Activated T-cell treated with anti-CD3 and anti-CD28 coated beads, Interleukin-2, amount 50 U/mL, for 4 hours (primary cell): ENCODE results near the gene RPLP1. TPM values are rescaled to one million over a fixed set of nuclear protein-coding genes. Genes with fewer than 3 reads are reported as not detected.
A peak's percentile ranks its signal among the peaks of the same experiment; 100 is the strongest.

Experiments used
- ATAC-seq, 2 donors: fragments of 200-7000 bp; cut with Tn5 transposase; one replicate each; pipeline ENCODE4 v1.10.0; 2021
- DNase-seq: peaks from one replicate; pipeline ENCODE4 v3.0.0-alpha.2; 2020
- H3K27me3 Mint-ChIP-seq: one replicate; pipeline ENCODE4 v1.8.0; 2021; ENCODE audit warnings: low read depth, mixed read lengths
- H3K36me3 Mint-ChIP-seq: one replicate; pipeline ENCODE4 v1.8.0; 2022; ENCODE audit warnings: mixed read lengths; ENCODE audit not compliant: insufficient read depth
- H3K4me1 Mint-ChIP-seq: one replicate; pipeline ENCODE4 v1.8.0; 2021; ENCODE audit warnings: low read depth, mixed read lengths
- H3K4me3 Mint-ChIP-seq: one replicate; pipeline ENCODE4 v1.8.0; 2021; ENCODE audit warnings: mild to moderate bottlenecking, moderate library complexity, mixed read lengths
- H3K9me3 Mint-ChIP-seq: one replicate; pipeline ENCODE4 v1.8.0; 2021; ENCODE audit warnings: mixed read lengths
- total RNA-seq, 3 donors: library from RNA; stranded (reverse); gene quantifications; one replicate each; pipeline ENCODE4 v1.2.1, GENCODE V29; 2021

RPLP1 gene
- total RNA-seq, 3 donors from 2014 or later, result 3,232 to 3,343 (median 3,252) TPM

DNA sequence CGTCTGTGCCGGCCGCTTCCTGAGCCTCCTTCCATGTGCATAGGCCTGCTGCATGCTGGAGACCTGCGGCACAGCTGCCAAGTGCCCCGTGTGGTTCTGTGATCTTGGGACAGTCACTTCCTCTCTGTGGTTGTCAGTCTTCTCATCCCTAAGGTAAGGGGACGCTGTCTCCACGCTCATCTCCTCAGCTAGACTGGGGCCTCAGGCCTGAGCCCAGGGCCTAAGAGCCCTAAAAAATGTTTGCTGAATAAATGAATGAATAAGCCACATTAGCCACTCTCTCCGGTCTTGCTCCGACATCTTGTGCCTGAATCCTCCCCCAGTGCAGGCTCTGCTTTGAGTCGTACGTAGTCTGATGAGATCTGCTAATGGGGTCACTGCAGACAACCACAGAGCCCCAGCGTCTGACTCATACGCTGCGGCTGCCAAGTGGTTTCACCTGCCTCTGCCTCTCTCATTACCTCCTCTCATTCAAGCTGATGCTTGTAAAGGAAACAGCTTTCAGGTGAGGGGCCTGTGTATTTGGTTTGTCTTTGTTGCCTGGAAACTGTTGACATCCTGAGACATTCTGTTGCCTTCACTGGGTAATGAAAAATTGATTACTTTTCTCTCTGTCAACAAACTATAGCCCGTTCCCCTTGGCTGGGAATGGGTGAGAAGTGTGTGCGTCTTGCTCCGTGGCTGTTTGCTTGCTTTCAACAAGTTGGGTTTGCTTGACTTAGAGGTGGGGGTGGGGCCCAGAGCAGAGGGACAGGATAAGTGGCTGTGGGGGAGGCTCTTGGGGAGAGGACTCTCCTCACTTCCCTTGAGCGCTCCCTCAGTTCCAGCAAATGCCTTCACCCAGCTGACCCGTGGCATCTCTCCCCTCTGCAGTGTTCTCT lies 15.9 kb downstream of the RPLP1 start:
- no peaks in the 10 kb centered on the region for H3K27me3 Mint-ChIP-seq
- DNase-seq (peak; percentile 74), ATAC-seq (peak; percentile 98 to 99)
- peaks cover 40% of the 10 kb centered on the region for H3K4me1 Mint-ChIP-seq
- H3K9me3 Mint-ChIP-seq, result no peaks in the 10 kb centered on the region
- no peaks in the 10 kb centered on the region for H3K36me3 Mint-ChIP-seq
- H3K4me3 Mint-ChIP-seq, result peak overlapping the region; percentile 69

DNA sequence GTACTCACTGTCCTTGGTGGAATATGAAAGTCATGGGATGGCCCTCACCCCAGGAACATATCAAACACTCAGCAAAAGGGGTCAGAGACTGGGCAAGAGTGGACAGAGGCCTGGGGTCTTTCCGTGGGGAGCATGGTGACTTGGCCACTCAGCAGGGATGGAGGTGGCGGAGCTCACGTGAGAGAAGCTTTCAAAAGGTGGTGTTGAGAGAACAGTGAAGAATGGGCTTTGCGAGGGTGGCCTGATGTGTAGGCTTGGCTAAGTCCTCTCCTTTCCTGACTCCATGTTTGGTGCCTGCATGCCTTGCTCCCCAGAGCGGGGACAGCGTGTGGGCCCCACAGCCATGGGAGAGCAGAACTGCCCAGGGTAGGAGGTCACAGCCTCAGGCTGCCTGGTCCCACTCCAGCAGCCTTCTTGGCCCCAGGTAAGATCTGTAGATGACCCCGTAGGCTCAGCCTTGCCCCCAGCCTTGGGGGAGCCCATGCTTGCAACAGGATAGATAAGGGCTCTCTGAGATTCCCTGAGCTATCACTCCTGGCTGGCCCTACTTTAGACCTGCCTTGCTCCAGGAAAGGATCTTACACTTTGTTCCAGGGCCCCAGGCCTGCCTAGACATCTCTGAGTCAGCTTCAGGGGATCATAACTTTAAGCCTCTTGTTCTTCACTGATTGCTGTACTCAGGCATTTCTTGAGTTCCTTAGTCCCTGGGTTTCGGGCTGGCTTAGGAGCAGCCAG lies 17.0 kb downstream of the RPLP1 start:
- ATAC-seq (no peak), DNase-seq (no peak)
- Mint-ChIP-seq H3K4me1 (peaks cover 37% of the 10 kb centered on the region), H3K27me3 (no peaks in the 10 kb centered on the region), H3K4me3 (no peak overlapping the region), H3K9me3 (no peaks in the 10 kb centered on the region), H3K36me3 (no peaks in the 10 kb centered on the region)

DNA sequence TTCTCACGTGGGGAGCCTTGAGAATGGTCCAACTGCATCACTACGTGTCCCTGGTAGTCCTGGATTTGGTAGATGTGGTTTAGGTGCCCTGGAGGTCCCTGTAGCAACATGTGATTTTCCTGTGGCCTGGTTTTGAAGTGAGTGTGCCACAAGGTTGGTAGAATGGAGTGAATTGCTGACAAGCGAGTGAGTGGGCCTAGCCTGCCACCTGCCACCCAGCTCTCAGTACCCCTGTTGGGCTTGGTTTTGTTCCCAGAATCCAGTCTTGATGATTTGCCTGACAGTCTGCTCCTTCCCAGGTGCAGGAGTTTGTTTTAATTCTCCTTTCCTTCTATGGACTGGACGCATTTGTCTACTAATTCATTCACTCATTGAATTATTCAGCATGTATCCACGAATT lies 19.4 kb downstream of the RPLP1 start:
- ATAC-seq, result no peak
- Mint-ChIP-seq H3K27me3 (peaks cover 3% of the 10 kb centered on the region), H3K9me3 (no peaks in the 10 kb centered on the region), H3K4me3 (no peak overlapping the region), H3K36me3 (no peaks in the 10 kb centered on the region), H3K4me1 (peaks cover 28% of the 10 kb centered on the region)
- no peak for DNase-seq

DNA sequence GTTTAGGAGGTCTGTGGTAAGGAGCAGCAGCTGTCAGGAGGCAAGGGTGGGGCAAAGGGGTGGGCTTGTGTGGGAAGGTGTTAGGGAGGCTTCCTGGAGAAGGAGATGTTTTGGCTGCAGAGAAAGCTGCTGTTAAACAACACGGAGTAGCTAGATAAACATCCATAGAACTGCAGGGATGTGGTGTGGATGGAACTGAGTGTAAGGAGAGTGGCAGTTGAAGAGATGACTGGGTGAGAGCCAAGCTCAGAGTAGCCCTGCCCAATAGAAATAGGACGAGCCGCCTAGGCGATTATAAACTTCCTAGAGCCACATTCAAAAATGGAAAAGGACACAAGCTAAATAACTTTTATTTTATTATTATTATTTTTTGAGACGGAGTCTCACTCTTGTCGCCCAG lies 19.9 kb downstream of the RPLP1 start:
- Mint-ChIP-seq H3K4me1 (peaks cover 23% of the 10 kb centered on the region), H3K4me3 (no peak overlapping the region), H3K36me3 (no peaks in the 10 kb centered on the region)

DNA sequence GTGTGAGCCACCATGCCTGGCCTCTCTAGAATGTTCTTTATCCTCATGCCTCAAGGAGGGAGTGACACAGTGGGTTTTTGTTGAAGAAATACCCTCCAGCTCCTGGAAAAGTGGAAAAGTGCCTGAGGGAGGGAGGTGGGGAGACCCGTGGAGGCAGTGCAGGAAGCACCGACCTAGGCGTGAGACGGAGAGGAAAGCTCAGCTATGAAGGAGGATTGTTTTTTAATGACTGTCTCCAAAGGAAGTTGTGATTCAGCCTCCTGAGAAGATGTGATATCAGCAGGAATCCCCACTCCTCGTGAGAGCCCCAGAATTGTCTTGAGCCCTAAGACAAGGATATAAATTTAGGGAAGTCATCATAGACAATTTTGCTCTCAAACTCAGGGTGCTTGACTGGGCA lies 21.7 kb downstream of the RPLP1 start:
- no peaks in the 10 kb centered on the region for H3K36me3 Mint-ChIP-seq

More for the DNA sequence above, 19.9 kb downstream of the RPLP1 start:
- Mint-ChIP-seq H3K9me3 (no peaks in the 10 kb centered on the region), H3K27me3 (peaks cover 3% of the 10 kb centered on the region)
- ATAC-seq (no peak), DNase-seq (no peak)

DNA sequence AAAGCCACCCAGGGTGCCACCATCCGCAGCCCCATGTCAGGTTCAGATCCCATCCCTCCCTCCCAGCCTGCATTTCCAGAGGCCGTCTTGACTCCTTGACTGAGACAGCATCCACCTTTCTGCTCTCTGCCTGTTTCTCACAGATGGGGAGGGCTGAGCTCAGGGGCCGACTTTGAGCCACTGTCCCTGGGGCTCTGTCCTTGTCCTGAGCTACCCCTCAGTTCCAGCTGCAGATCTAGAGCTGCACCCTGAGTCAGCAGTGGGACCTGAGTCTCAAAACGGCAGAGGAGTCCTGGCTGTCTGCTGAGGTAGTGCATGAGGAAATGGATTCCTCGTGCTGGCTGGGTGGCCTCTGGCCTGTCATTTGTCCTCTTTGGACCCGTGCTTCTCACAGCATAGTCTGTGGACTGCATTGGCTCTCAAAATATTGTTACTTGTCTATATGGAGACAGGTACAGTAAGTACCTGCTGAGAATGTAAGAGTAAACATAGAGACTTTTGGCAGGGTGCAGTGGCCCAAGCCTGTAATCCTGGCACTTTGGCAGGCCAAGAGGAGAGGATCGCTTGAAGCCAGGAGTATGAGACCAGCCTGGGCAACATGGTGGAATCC lies 22.3 kb downstream of the RPLP1 start:
- Mint-ChIP-seq H3K27me3 (peaks cover 3% of the 10 kb centered on the region), H3K4me1 (no peaks in the 10 kb centered on the region), H3K36me3 (no peaks in the 10 kb centered on the region), H3K9me3 (peaks cover 5% of the 10 kb centered on the region), H3K4me3 (no peak overlapping the region)
- DNase-seq (no peak), ATAC-seq (no peak)

More for the DNA sequence above, 21.7 kb downstream of the RPLP1 start:
- no peak for DNase-seq
- Mint-ChIP-seq H3K9me3 (no peaks in the 10 kb centered on the region), H3K27me3 (peaks cover 3% of the 10 kb centered on the region), H3K4me1 (peaks cover 6% of the 10 kb centered on the region), H3K4me3 (no peak overlapping the region)
- ATAC-seq, result no peak

DNA sequence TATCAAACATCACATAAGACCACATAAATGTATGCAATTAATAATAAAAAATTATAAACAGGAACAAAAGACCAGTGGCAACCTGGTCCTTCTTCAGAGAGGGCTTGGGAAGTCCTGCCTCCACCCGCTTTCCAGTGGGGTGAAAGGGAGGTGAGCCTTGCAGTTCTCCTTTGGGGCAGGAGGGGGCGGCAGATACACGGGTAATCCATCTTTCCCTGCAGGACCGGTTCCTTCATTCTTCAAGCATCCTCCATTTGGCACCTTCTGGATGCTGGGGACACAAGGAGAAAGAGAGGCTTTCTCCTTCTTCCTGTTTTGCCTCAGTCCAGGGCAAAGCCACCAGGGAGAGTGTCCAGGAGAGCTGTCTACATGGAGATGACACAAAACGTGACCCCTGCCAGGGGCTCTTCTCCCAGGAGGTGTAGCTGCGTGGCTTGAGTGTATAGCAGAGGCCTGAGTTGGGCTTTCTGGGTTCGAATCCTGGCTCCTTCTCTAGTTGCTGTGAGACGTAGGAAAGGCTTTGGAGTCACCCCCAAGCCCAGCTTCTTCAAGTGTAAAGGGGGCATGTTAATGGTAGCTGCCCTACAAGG lies 23.2 kb downstream of the RPLP1 start:
- ATAC-seq, result peak; percentile 76 to 80
- DNase-seq, result peak; percentile 72
- H3K27me3 Mint-ChIP-seq, result peaks cover 3% of the 10 kb centered on the region
- H3K36me3 Mint-ChIP-seq, result no peaks in the 10 kb centered on the region
- H3K9me3 Mint-ChIP-seq, result peaks cover 5% of the 10 kb centered on the region
- no peaks in the 10 kb centered on the region for H3K4me1 Mint-ChIP-seq
- H3K4me3 Mint-ChIP-seq, result no peak overlapping the region

DNA sequence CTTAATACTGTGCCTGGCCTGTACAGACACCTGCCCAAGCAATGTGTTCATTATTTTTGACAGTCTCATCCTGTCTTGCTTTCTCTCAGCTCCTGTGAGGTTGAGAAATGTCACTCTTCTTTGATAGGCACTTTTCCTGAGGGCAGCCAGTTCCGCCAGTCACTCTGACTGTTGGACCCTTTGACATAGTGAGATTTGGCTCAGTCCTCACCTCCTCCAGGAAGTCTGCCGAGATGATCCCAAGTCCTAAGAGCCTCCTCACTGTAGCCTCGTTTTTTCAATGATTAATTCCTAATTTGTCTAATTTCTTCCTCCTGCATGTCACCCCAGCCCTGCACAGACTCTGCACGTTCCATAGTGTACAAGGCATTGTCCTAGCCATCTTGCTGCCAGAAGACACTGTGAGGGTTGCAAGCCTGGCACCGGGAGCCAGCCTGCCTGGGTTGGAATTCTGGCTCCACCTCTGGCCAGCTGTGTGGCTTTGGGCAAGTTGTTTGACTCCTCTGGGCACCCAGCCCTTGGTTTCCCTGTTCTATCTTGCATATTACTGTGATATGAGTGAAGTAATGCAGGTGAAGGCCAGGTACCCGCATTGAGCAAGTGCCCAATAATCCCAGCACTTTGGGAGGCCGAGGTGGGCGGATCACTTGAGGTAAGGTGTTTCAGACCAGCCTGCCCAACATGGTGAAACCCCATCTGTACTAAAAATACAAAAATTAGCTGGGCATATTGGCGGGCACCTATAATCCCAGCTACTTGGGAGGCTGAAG lies 24.3 kb downstream of the RPLP1 start:
- H3K36me3 Mint-ChIP-seq, result no peaks in the 10 kb centered on the region
- no peak for DNase-seq
- H3K9me3 Mint-ChIP-seq, result peaks cover 5% of the 10 kb centered on the region
- H3K4me1 Mint-ChIP-seq, result no peaks in the 10 kb centered on the region
- ATAC-seq, result no peak
- H3K4me3 Mint-ChIP-seq, result no peak overlapping the region
- peaks cover 3% of the 10 kb centered on the region for H3K27me3 Mint-ChIP-seq

DNA sequence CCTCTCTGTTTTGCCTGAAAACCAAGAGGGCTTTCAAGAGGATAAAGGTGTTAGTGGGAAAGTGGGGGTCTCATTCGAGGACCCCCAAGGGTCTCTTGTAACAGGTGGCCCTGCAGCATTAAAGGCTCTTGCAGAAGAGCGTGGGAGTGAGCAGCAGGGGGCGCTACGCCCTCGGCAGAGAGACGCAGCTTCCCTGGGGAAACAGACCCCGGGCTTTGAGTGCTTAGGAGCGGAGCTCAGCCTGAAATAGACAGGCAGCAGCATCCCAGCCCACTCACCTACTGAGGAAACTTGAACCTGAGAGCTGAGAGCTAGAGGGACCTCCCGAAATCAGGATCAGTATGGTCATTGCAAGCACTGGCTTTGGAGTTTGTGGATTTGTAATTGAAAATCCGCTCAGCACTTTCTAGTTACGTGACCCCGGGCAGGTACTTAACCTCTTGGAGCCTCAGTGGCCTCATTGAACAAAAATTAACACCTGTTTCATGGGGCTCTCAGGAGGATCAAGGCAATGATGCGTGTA lies 25.7 kb downstream of the RPLP1 start:
- peaks cover 5% of the 10 kb centered on the region for H3K9me3 Mint-ChIP-seq
- peaks cover 3% of the 10 kb centered on the region for H3K27me3 Mint-ChIP-seq
- no peaks in the 10 kb centered on the region for H3K36me3 Mint-ChIP-seq
- no peaks in the 10 kb centered on the region for H3K4me1 Mint-ChIP-seq
- H3K4me3 Mint-ChIP-seq, result no peak overlapping the region
- ATAC-seq, result peak; percentile 50 to 55
- DNase-seq, result peak; percentile 57

DNA sequence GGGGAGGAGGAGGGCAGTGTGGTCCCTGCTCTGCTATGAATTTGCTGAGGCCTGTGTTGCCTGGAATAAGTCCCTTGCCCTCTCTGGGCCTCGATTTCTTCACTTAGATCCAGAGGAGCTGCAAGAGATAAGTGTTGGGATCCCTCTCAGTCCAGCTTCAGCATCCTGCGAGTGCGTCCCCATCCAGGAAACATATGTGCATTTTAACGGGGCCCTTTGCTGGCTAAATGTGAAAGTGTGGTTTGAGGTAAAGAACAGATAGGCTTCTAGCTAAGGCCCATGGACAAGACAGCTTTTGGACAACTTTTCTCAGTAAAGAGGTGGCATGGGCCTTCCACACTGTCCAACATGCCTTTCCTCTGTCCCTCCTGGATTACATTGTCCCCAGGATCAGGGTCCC lies 26.5 kb downstream of the RPLP1 start:
- Mint-ChIP-seq H3K36me3 (no peaks in the 10 kb centered on the region), H3K4me3 (no peak overlapping the region), H3K9me3 (peaks cover 5% of the 10 kb centered on the region)

DNA sequence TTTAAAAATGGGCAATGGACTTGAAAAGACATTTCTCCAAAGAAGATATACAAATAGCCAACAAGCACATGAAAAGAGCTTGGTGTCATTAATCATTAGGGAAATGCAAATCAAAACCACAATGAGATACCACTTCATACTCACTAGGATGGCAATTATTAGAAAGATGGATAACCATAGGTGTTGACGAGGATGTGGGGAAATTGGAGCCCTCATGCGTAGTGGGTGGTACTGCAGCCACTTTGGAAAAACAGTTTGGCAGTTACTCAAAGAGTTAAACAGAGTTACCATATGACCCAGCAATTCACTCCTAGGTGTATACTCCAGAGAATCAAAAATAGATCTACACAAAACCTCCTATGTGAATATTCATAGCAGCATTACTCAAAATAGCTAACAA lies 27.4 kb downstream of the RPLP1 start:
- Mint-ChIP-seq H3K9me3 (peaks cover 5% of the 10 kb centered on the region), H3K36me3 (no peaks in the 10 kb centered on the region), H3K4me3 (no peak overlapping the region), H3K4me1 (no peaks in the 10 kb centered on the region), H3K27me3 (peaks cover 3% of the 10 kb centered on the region)
- ATAC-seq (no peak), DNase-seq (no peak)

More for the DNA sequence above, 26.5 kb downstream of the RPLP1 start:
- DNase-seq (no peak), ATAC-seq (no peak)
- peaks cover 3% of the 10 kb centered on the region for H3K27me3 Mint-ChIP-seq
- no peaks in the 10 kb centered on the region for H3K4me1 Mint-ChIP-seq

DNA sequence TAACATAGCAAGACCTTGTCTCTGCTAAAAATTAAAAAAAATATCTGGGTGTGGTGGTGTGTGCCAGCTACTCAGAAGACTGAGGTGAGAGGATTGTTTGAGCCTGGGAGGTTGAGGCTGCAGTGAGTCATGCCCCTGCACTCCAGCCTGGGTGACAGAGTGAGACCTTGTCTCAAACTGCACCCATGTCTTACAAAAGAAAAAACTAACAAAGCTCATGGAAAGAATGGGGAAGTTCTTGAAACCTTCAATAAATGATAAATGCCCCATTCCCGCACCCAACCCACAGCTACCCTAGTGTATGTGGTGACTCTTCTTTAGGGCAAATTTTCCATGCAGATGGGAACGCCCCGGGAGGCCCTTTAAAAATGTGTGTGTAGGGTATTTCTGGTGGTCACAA lies 28.3 kb downstream of the RPLP1 start:
- Mint-ChIP-seq H3K9me3 (peaks cover 6% of the 10 kb centered on the region), H3K27me3 (peaks cover 2% of the 10 kb centered on the region), H3K36me3 (no peaks in the 10 kb centered on the region), H3K4me3 (no peak overlapping the region), H3K4me1 (no peaks in the 10 kb centered on the region)
- no peak for ATAC-seq
- no peak for DNase-seq

DNA sequence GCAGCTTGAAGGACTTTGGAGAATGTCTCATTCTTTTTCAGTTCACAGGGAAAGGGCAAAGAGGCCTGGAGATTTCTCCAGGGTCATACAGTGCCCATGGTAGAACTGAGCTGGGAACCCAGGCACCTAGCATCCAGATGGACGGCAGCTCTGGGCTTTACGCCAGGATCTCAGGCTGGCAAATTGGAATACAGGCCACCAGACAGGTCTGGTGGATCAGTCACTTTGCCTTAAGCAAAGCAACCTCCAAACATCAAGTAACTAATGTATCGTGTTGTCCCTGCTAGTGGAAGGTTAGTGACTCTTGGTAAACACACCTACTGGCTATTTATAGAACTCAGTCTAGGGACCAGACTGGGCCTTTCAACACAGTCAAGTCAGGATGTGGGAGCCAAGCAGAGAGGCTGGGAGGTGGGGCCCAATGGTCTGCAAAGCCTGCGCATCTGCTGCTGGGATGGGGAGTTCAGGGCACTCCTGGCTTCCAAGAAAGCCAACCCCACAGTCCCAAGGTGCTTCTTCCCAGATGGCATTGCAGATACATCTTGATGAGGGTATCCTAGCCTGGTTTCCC lies 30.2 kb downstream of the RPLP1 start:
- no peak overlapping the region for H3K4me3 Mint-ChIP-seq
- no peak for DNase-seq
- ATAC-seq, result no peak

More for the DNA sequence above, 30.2 kb downstream of the RPLP1 start:
- no peaks in the 10 kb centered on the region for H3K4me1 Mint-ChIP-seq
- no peaks in the 10 kb centered on the region for H3K27me3 Mint-ChIP-seq
- H3K36me3 Mint-ChIP-seq, result no peaks in the 10 kb centered on the region
- peaks cover 7% of the 10 kb centered on the region for H3K9me3 Mint-ChIP-seq
